Naive thymus-derived CD8-positive, alpha-beta T cell (primary cell): ENCODE measurements around the gene CIRBP. TPM values are rescaled to one million over a fixed set of nuclear protein-coding genes. Genes with fewer than 3 reads are reported as not detected.

ENCODE experiments used
- ATAC-seq, 2 donors: fragments of 150-1000 bp; cut with Tn5 transposase in 1 of 2; sonication (Bioruptor Pico), chemical (Tn5 transposase) in 1 of 2; 1 replicate in 1 of 2; 2 replicates in 1 of 2; pipeline ENCODE4 v1.10.0; 2021; ENCODE audit warnings: mild to moderate bottlenecking in 2 of 2, moderate library complexity in 2 of 2
- POLR2A ChIA-PET: fragments of 350-600 bp; sonication (Branson Sonifier 250); formaldehyde crosslinking; loops from one replicate; lab custom pipeline; 2021; ENCODE audit warnings: antibody characterized with exemption; lab: Charles Lee
- DNase-seq, 10 donors: peaks; one replicate each; pipeline versions ENCODE4 v3.0.0 to v3.0.0-alpha.2; 2020 to 2022
- H3K27ac Mint-ChIP-seq, 10 donors: one replicate each; pipeline ENCODE4 v1.8.0; 2020 to 2022; ENCODE audit warnings: mild to moderate bottlenecking in 10 of 10, mixed read lengths in 10 of 10, moderate library complexity in 4 of 10, inconsistent platforms in 1 of 10
- H3K27me3 Mint-ChIP-seq, 5 donors: one replicate each; pipeline ENCODE4 v1.8.0; 2021 to 2022; ENCODE audit warnings: mixed read lengths in 5 of 5
- H3K36me3 Mint-ChIP-seq, 3 donors: one replicate each; pipeline ENCODE4 v1.8.0; 2020 to 2022; ENCODE audit warnings: mixed read lengths in 3 of 3, mild to moderate bottlenecking in 2 of 3, inconsistent platforms in 1 of 3
- H3K4me1 Mint-ChIP-seq, 4 donors: one replicate each; pipeline ENCODE4 v1.8.0; 2021 to 2022; ENCODE audit warnings: mixed read lengths in 4 of 4
- H3K4me3 Mint-ChIP-seq, 10 donors: one replicate each; pipeline ENCODE4 v1.8.0; 2020 to 2022; ENCODE audit warnings: mild to moderate bottlenecking in 10 of 10, mixed read lengths in 10 of 10, moderate library complexity in 6 of 10, inconsistent platforms in 1 of 10
- H3K9me3 Mint-ChIP-seq, 9 donors: one replicate each; pipeline ENCODE4 v1.8.0; 2020 to 2022; ENCODE audit warnings: mixed read lengths in 9 of 9, mild to moderate bottlenecking in 3 of 9, inconsistent platforms in 1 of 9, moderate library complexity in 1 of 9
- polyA plus RNA-seq, 3 donors: library from polyadenylated mRNA; unstranded; fragments of 300-500 nt; fragmentation: Illumina TruSeq; gene quantifications; one replicate each; pipeline ENCODE4 v1.2.3, GENCODE V29; 2021
- total RNA-seq, 8 experiments: library from RNA in 2 of 8; stranded (reverse) in 2 of 8; gene quantifications; one replicate each; pipeline ENCODE4 v1.2.3 and lab custom pipeline; 2021 to 2026

CIRBP gene
- total and polyA plus RNA-seq, 5 experiments from 2014 or later = 204 to 579 (median 273) TPM

GRCh38 chr19:1324249-1324805 lies 55.2 kb downstream of the CIRBP start:
- H3K4me3 Mint-ChIP-seq = peak overlapping the region in 6 of 10 donors; percentile 14 to 54 (median 34)
- no peaks in the 10 kb centered on the region for H3K9me3 Mint-ChIP-seq
- ATAC-seq (no peak), DNase-seq (no peak)
- peaks cover 16 to 49% (median 19%) of the 10 kb centered on the region in 5 donors for H3K27me3 Mint-ChIP-seq
- H3K4me1 Mint-ChIP-seq = peaks cover 5 to 13% (median 9%) of the 10 kb centered on the region in 4 donors
- POLR2A ChIA-PET = no interaction called here
- peaks cover 0 to 6% (median 0%) of the 10 kb centered on the region in 3 donors for H3K36me3 Mint-ChIP-seq
- peak overlapping the region in 3 of 10 donors; percentile 29 to 59 (median 31) for H3K27ac Mint-ChIP-seq

Other genes starting within 250 kb of the CIRBP start
- 100 to 1,000 TPM; 331 to 365 TPM for gene TMEM259, start 248.2 kb upstream of the CIRBP start, total RNA-seq
- gene TMEM259, start 248.2 kb upstream of the CIRBP start, polyA plus RNA-seq = 10 to 100 TPM; 37.9 to 77.0 (median 52.0) TPM
- gene RNU6-2, start 247.8 kb upstream of the CIRBP start, total RNA-seq = not detected
- gene RNU6-2, start 247.8 kb upstream of the CIRBP start, polyA plus RNA-seq = not detected
- gene CNN2, start 242.7 kb upstream of the CIRBP start, total RNA-seq = 100 to 1,000 TPM; 211 to 216 TPM
- 100 to 1,000 TPM; 498 to 693 (median 515) TPM for gene CNN2, start 242.7 kb upstream of the CIRBP start, polyA plus RNA-seq
- 100 to 1,000 TPM; 221 to 232 TPM for gene ABCA7, start 229.2 kb upstream of the CIRBP start, total RNA-seq
- gene ABCA7, start 229.2 kb upstream of the CIRBP start, polyA plus RNA-seq = 10 to 100 TPM in 1 of 3 donors, 1 to 10 TPM in 2; 4.2 to 14.4 (median 8.7) TPM
- 1,000 to 10,000 TPM; 1,025 to 1,060 TPM for gene ARHGAP45, start 202.2 kb upstream of the CIRBP start, total RNA-seq
- gene ARHGAP45, start 202.2 kb upstream of the CIRBP start, polyA plus RNA-seq = 100 to 1,000 TPM; 261 to 681 (median 358) TPM
- 10 to 100 TPM; 88.0 to 95.3 TPM for gene POLR2E, start 174.0 kb upstream of the CIRBP start, total RNA-seq
- 100 to 1,000 TPM; 159 to 233 (median 187) TPM for gene POLR2E, start 174.0 kb upstream of the CIRBP start, polyA plus RNA-seq
- gene GPX4, start 165.3 kb upstream of the CIRBP start, total RNA-seq = 100 to 1,000 TPM; 207 to 225 TPM
- gene GPX4, start 165.3 kb upstream of the CIRBP start, polyA plus RNA-seq = 100 to 1,000 TPM; 370 to 465 (median 405) TPM
- 10 to 100 TPM; 69.7 to 82.4 TPM for gene SBNO2, start 95.1 kb upstream of the CIRBP start, total RNA-seq
- 1 to 10 TPM in 2 of 3 donors, under 1 TPM in 1; 0.68 to 2.3 (median 1.0) TPM for gene SBNO2, start 95.1 kb upstream of the CIRBP start, polyA plus RNA-seq
- 10 to 100 TPM; 91.5 to 96.0 TPM for gene STK11, start 63.6 kb upstream of the CIRBP start, total RNA-seq
- gene STK11, start 63.6 kb upstream of the CIRBP start, polyA plus RNA-seq = 10 to 100 TPM; 12.3 to 43.9 (median 20.3) TPM
- gene CBARP, start 31.3 kb upstream of the CIRBP start, total RNA-seq = not detected
- not detected for gene CBARP, start 31.3 kb upstream of the CIRBP start, polyA plus RNA-seq
- 10 to 100 TPM; 83.9 to 89.0 TPM for gene ATP5F1D, start 27.6 kb upstream of the CIRBP start, total RNA-seq
- 100 to 1,000 TPM; 214 to 264 (median 262) TPM for gene ATP5F1D, start 27.6 kb upstream of the CIRBP start, polyA plus RNA-seq
- 10 to 100 TPM; 31.2 to 35.4 TPM for gene MIDN, start 20.7 kb upstream of the CIRBP start, total RNA-seq
- gene MIDN, start 20.7 kb upstream of the CIRBP start, polyA plus RNA-seq = 1 to 10 TPM; 1.1 to 8.2 (median 6.6) TPM
- gene FAM174C, start 6.2 kb downstream of the CIRBP start, total RNA-seq = 10 to 100 TPM; 46.3 to 47.5 TPM
- 100 to 1,000 TPM in 1 of 3 donors, 10 to 100 TPM in 2; 66.7 to 104 (median 95.5) TPM for gene FAM174C, start 6.2 kb downstream of the CIRBP start, polyA plus RNA-seq
- gene EFNA2, start 16.5 kb downstream of the CIRBP start, total RNA-seq = not detected
- gene EFNA2, start 16.5 kb downstream of the CIRBP start, polyA plus RNA-seq = not detected
- gene NDUFS7, start 114.6 kb downstream of the CIRBP start, total RNA-seq = 10 to 100 TPM; 65.3 to 74.3 TPM
- gene NDUFS7, start 114.6 kb downstream of the CIRBP start, polyA plus RNA-seq = 100 to 1,000 TPM; 211 to 233 (median 215) TPM
- 10 to 100 TPM; 14.0 to 18.0 TPM for gene GAMT, start 132.2 kb downstream of the CIRBP start, total RNA-seq
- 10 to 100 TPM; 29.4 to 33.6 (median 30.7) TPM for gene GAMT, start 132.2 kb downstream of the CIRBP start, polyA plus RNA-seq
- gene DAZAP1, start 138.3 kb downstream of the CIRBP start, total RNA-seq = 100 to 1,000 TPM; 166 TPM
- gene DAZAP1, start 138.3 kb downstream of the CIRBP start, polyA plus RNA-seq = 1 to 10 TPM; 5.9 to 8.5 (median 7.5) TPM
- 1,000 to 10,000 TPM; 1,886 to 1,928 TPM for gene RPS15, start 169.1 kb downstream of the CIRBP start, total RNA-seq
- 1,000 to 10,000 TPM; 3,438 to 4,304 (median 3,489) TPM for gene RPS15, start 169.1 kb downstream of the CIRBP start, polyA plus RNA-seq
- under 1 TPM; 0.08 to 0.29 TPM for gene APC2, start 180.8 kb downstream of the CIRBP start, total RNA-seq
- not detected for gene APC2, start 180.8 kb downstream of the CIRBP start, polyA plus RNA-seq
- 10 to 100 TPM; 58.3 to 59.7 TPM for gene C19orf25, start 209.9 kb downstream of the CIRBP start, total RNA-seq
- 10 to 100 TPM; 31.3 to 50.3 (median 32.5) TPM for gene C19orf25, start 209.9 kb downstream of the CIRBP start, polyA plus RNA-seq
- gene PCSK4, start 221.0 kb downstream of the CIRBP start, total RNA-seq = 10 to 100 TPM; 11.1 to 12.0 TPM
- 1 to 10 TPM in 2 of 3 donors, under 1 TPM in 1; 0.35 to 1.3 (median 1.2) TPM for gene PCSK4, start 221.0 kb downstream of the CIRBP start, polyA plus RNA-seq
- 1 to 10 TPM; 4.8 to 4.9 TPM for gene REEP6, start 221.8 kb downstream of the CIRBP start, total RNA-seq
- gene REEP6, start 221.8 kb downstream of the CIRBP start, polyA plus RNA-seq = 1 to 10 TPM; 4.7 to 7.7 (median 6.0) TPM
- gene ADAMTSL5, start 243.7 kb downstream of the CIRBP start, total RNA-seq = 1 to 10 TPM; 2.5 to 4.5 TPM
- 1 to 10 TPM in 2 of 3 donors, under 1 TPM in 1; 0.47 to 2.9 (median 1.7) TPM for gene ADAMTSL5, start 243.7 kb downstream of the CIRBP start, polyA plus RNA-seq